ENCODE measurements around the gene ZMAT3. TPM values are rescaled to one million over a fixed set of nuclear protein-coding genes. Genes with fewer than 3 reads are reported as not detected.
"Not testable (repeated sequence)": the region's sequence is repeated elsewhere in the genome, so short reads cannot be mapped to it uniquely, and the experiment has no call there.

ZMAT3 gene
- total RNA-seq, 1 donor, result 44.9 TPM

DNA sequence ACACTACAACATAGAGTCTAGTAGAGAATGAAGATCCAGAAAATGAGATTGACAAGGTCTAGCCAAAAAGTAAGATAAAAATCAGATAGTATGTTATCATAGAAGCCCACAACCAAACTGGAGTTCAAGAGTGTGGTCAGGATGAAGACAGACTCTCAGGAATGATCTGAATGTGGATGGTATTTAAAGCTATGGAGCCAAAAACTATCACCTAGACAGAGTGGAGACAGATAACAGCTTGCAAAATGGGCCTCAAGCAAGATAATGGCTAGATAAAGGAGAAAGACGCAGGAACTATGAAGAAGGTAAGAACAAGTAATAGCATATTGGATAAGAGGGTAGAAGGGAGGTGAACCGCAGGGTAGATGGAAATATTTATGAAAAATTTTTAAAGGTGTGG, 35.4 kb downstream of the ZMAT3 start:
- DNase-seq (ENCODE audit: low read depth), result no peak
- H3K4me3 ChIP-seq (ENCODE audit: low read depth, low read length), result no peak overlapping the region
- TF ChIP-seq, protein P1, sequence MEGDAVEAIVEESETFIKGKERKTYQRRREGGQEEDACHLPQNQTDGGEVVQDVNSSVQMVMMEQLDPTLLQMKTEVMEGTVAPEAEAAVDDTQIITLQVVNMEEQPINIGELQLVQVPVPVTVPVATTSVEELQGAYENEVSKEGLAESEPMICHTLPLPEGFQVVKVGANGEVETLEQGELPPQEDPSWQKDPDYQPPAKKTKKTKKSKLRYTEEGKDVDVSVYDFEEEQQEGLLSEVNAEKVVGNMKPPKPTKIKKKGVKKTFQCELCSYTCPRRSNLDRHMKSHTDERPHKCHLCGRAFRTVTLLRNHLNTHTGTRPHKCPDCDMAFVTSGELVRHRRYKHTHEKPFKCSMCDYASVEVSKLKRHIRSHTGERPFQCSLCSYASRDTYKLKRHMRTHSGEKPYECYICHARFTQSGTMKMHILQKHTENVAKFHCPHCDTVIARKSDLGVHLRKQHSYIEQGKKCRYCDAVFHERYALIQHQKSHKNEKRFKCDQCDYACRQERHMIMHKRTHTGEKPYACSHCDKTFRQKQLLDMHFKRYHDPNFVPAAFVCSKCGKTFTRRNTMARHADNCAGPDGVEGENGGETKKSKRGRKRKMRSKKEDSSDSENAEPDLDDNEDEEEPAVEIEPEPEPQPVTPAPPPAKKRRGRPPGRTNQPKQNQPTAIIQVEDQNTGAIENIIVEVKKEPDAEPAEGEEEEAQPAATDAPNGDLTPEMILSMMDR (IDR thresholded peaks at IDR 0.05; ENCODE audit: insufficient read depth, low read depth, low read length), result no peak

DNA sequence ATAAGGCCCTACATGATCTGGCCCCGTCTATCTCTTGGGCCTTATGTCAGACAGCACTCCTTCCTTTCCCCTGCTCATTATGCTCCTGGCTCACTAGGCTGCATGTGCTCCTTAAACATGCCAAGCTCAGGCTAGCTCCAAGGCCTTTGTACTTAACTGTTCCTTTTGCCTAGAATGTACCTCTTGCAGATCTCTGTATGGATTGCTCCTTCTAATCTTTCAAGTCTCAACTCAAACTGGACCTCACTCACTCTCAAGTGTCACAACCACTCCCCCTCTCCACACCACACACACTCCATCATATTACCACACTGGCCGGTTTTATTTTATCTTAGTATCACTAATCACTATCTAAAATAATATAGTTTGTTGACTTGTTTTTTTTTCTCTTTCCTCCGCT, 36.4 kb downstream of the ZMAT3 start:
- H3K4me3 ChIP-seq (ENCODE audit: low read depth, low read length), result no peak overlapping the region
- TF ChIP-seq, protein P1 (IDR thresholded peaks at IDR 0.05; ENCODE audit: insufficient read depth, low read depth, low read length), result no peak
- DNase-seq (ENCODE audit: low read depth), result no peak

DNA sequence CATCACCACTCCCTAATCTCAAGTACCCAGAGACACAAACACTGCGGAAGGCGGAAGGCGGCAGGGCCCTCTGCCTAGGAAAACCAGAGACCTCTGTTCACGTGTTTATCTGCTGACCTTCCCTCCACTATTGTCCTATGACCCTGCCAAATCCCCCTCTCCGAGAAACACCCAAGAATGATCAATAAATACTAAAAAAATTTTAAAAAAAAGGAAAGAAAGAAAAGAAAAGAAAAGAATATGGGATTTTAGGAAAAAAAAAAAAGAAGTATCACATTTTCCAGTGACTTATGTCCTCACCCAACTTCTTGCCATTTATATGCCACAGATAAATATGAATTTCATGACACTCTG, 38.3 kb downstream of the ZMAT3 start:
- not testable (repeated sequence) for DNase-seq (ENCODE audit: low read depth)

DNA sequence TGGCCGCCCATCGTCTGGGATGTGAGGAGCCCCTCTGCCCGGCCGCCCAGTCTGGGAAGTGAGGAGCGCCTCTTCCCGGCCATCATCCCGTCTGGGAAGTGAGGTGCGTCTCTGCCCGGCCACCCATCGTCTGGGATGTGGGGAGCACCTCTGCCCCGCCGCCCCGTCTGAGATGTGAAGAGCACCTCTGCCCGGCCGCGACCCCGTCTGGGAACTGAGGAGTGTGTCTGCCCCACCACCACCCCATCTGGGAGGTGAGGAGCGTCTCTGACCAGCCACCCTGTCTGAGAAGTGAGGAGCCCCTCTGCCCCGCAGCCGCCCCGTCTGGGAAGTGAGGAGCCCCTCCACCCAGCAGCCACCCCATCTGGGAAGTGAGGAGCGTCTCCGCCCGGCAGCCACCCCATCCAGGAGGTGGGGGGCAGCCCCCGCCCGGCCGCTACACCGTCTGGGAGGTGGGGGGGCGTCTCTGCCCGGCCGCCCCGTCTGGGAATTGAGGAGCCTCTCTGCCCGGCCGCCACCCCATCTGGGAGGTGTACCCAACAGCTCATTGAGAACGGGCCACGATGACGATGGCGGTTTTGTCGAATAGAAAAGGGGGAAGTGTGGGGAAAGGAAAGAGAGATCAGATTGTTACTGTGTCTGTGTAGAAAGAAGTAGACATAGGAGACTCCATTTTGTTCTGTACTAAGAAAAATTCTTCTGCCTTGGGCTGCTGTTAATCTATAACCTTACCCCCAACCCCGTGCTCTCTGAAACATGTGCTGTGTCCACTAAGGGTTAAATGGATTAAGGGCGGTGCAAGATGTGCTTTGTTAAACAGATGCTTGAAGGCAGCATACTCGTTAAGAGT, 38.9 kb downstream of the ZMAT3 start:
- not testable (repeated sequence) for H3K4me3 ChIP-seq (ENCODE audit: low read depth, low read length); DNase-seq (ENCODE audit: low read depth)

More for the DNA sequence above, 38.3 kb downstream of the ZMAT3 start:
- not testable (repeated sequence) for H3K4me3 ChIP-seq (ENCODE audit: low read depth, low read length)

DNA sequence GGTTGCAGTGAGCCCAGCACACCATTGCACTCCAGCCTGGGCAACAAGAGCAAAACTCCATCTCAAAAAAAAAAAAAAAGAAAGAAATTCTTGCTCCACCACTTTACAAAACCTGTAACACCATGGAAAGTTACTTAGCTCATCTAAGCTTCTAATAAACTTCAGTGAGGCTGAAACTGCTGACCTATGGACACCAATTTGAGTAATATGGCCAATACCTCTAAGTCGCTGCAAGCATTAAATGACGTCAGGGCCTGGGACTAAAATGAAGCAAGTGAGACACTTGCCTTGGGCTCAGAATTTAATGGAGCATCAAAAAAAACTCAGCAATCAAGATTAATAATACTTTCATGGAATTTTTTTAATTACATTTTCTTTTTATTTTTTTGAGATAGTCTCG, 42.5 kb downstream of the ZMAT3 start:
- no peak overlapping the region for H3K4me3 ChIP-seq (ENCODE audit: low read depth, low read length)
- TF ChIP-seq, protein P1 (IDR thresholded peaks at IDR 0.05; ENCODE audit: insufficient read depth, low read depth, low read length), result no peak
- DNase-seq (ENCODE audit: low read depth), result peak; percentile 24

DNA sequence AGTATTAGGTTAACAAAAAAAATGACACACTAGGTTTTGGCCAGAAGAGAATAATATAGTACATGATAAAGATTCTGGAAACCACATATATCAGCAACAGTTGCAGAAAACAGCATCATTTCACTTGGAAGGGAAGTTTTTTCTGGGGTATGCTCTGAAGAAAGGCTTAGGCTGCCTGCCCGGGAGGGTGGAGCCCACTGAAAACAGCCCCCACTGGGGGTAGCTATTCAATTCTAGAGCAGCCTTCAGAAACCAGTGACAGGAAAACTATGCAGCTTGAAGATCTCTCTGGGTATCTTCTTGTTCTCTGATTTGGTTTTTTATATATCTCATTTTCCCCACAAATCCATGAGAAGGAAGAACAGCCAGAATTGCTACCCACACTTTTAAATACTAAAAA, 43.2 kb downstream of the ZMAT3 start:
- TF ChIP-seq, protein P1 (IDR thresholded peaks at IDR 0.05; ENCODE audit: insufficient read depth, low read depth, low read length), result no peak
- DNase-seq (ENCODE audit: low read depth), result no peak
- no peak overlapping the region for H3K4me3 ChIP-seq (ENCODE audit: low read depth, low read length)

DNA sequence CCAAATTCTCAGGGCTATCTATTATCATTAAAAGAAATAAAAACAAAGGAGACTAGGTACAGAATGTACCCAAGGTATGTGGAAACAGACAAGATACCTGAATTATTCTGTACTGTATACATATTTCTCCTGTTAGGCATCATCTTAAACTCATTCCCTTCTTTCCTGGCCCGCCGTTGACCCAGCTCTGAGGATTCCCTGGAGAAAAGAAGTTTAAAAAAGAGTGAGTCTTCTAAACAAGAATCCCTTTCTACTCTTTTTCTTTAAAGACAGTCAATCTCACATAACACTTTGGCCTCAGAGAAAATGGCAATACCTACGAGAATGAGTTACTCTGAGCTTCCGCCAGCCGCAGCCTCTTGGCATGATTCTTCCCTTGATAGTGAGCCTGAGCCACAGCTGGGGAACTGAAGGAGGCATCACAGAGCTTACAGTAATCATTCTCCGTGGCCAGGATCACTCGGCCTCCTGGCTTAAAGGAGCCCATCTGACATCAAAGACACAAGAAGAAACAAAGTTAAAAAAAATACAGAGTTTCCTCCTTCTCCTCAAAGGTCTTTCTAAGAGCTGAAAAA, 44.2 kb downstream of the ZMAT3 start:
- TF ChIP-seq, protein P1 (IDR thresholded peaks at IDR 0.05; ENCODE audit: insufficient read depth, low read depth, low read length), result peak; percentile 12
- DNase-seq (ENCODE audit: low read depth), result peak; percentile 79
- no peak overlapping the region for H3K4me3 ChIP-seq (ENCODE audit: low read depth, low read length)

DNA sequence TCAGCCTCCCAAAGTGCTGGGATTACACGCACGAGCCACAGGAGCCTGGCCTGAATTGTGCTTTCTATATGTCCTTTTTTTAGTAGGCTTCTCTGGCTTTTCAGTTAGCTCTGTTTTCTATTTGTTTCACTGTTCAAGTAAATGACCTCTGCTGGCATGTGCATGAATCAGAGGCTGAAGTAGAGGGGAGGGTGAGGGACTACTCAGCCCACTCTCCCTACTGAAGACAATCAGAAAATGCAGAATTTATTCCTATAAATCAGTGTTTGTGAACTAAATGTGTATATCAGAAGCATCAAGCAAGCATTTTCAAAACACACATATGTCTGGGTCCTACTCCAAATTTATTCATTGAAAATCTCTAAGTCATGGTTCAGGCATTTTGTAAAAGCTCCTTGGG, 45.0 kb downstream of the ZMAT3 start:
- TF ChIP-seq, protein P1 (IDR thresholded peaks at IDR 0.05; ENCODE audit: insufficient read depth, low read depth, low read length), result no peak
- H3K4me3 ChIP-seq (ENCODE audit: low read depth, low read length), result no peak overlapping the region
- peak; percentile 56 for DNase-seq (ENCODE audit: low read depth)
